Measurements from ENCODE around the gene SH2D3C.

The SH2D3C gene

DNA sequence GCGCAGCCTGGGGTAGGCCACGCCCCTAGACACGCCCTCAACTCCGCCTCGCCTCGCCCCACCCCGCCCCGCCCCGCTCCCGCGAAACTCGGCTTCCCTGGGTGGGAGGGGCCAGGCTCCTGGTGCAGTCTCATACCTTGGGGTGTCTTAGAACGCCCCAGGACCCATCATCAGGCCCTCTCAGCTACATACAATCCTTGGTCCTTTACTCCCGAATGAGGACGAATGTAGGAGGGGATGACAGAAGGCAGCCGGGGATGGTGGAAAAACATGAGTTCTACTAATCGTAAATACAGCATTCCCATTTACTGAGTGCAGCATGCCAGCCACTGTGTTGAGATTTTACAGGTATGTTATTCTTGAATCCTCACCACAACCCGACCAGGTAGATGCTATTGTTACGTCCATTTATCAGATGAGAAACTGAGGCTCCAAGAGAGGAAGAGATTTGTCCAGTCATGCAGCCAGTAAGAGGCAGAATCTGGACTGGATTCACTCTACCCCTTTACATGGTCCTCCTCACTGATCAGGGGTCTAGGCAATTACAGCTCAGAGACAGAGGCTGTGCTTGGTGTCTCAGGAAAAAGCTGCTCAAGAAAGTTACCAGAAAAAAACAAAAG is 6.8 kb downstream of the SH2D3C start:
- H3K27me3 Mint-ChIP-seq = no peaks in the 10 kb centered on the region
- no peaks in the 10 kb centered on the region for H3K9me3 Mint-ChIP-seq
- H3K27ac Mint-ChIP-seq = peak overlapping the region; percentile 97
- peak overlapping the region; percentile 86 for H3K4me3 Mint-ChIP-seq
- DNase-seq (ENCODE audit: low spot score in 2 of 2) (no peak), ATAC-seq (ENCODE audit: low read depth) (no peak)
- peaks cover 10% of the 10 kb centered on the region for H3K36me3 Mint-ChIP-seq
- peaks cover 42% of the 10 kb centered on the region for H3K4me1 Mint-ChIP-seq

DNA sequence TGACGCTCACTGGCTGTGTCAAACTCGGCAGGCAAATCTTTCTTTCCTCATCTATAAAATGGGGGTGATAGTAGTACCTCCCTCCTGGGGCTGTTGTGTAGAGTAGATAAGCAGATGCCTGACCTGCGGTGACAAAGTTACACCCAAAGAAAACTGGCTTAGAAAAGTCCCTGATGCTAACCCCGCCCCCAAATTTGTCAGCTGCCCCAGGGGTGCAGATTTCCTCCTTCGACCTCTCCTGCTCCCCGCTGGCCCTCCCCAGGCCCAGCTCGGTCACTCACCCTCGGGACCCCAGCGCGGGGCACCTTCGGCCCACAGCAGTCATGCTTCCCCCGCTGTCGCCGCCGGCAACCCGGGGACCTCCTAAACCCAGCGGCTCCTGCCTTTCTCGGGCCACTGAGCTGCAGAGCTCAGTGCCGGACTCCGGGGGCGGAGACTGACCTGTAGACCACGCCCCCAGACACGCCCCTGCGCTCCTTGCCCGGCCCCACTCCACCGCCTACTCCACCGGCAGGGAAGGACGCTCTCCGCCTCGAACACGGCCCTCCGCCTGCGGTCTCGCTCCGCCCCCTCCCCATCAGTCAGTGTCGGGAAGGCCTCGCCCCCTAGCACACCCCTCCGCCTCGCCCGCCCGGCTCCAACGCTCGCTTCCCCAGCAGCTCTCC is 7.4 kb downstream of the SH2D3C start:
- Mint-ChIP-seq H3K4me3 (peak overlapping the region; percentile 86), H3K36me3 (peaks cover 15% of the 10 kb centered on the region), H3K9me3 (no peaks in the 10 kb centered on the region), H3K4me1 (peaks cover 44% of the 10 kb centered on the region), H3K27ac (peak overlapping the region; percentile 97), H3K27me3 (no peaks in the 10 kb centered on the region)
- peak; percentile 93 to 98 for DNase-seq (ENCODE audit: low spot score in 2 of 2)
- ATAC-seq (ENCODE audit: low read depth) = peak; percentile 77

DNA sequence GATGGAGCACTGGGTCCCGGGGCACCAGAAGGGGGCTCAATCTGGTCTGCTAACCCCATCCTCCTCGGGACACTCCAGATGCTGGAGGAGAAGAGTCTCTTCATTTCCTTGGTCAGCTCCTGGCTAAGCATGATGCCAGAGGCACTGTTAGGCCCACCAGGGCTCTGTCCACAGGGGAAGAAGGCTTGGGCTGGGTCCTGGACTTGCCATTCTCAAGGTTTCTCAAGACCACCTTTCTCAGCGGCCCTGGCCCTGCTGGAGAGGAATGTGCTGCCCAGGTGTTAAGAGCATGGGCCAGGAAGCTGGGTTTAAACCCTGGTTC is 7.9 kb downstream of the SH2D3C start:
- Mint-ChIP-seq H3K4me1 (peaks cover 47% of the 10 kb centered on the region), H3K27ac (peak overlapping the region; percentile 97), H3K27me3 (no peaks in the 10 kb centered on the region), H3K9me3 (no peaks in the 10 kb centered on the region), H3K36me3 (peaks cover 16% of the 10 kb centered on the region), H3K4me3 (peak overlapping the region; percentile 86)
- ATAC-seq (ENCODE audit: low read depth) (no peak), DNase-seq (ENCODE audit: low spot score in 2 of 2) (no peak)

DNA sequence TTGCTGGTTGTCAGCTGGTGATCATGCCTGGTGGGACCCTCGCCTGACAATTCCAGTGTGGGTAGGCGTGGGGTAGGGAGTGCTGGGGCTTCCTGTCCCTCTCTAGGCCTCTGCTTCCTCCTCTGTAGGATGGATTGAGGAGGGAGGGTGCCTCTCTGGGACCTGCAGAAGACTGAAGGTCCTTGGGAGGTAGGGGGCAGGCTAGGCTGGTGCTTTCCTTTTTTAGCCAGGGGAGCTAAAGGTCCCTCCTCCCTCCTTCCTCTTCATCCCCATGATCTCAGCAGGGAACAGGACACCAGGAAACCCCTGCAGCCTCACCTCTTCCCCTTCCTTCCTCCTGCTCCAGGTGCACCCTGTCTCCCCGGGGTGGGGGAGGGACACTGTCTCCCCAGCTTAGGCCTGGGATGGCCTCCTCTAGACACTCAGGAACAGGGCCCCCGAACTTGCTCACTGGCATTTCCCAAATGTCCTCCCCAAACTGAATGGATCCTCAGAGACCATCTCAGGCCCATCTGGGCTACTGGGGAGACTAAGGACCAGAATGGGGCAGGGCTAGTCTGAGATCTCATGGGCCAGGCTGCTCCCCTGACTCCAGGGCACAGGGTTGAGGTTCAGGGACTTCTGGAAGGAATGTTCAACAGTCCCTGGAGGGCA is 8.4 kb downstream of the SH2D3C start:
- peaks cover 20% of the 10 kb centered on the region for H3K36me3 Mint-ChIP-seq
- H3K4me1 Mint-ChIP-seq = peaks cover 51% of the 10 kb centered on the region

DNA sequence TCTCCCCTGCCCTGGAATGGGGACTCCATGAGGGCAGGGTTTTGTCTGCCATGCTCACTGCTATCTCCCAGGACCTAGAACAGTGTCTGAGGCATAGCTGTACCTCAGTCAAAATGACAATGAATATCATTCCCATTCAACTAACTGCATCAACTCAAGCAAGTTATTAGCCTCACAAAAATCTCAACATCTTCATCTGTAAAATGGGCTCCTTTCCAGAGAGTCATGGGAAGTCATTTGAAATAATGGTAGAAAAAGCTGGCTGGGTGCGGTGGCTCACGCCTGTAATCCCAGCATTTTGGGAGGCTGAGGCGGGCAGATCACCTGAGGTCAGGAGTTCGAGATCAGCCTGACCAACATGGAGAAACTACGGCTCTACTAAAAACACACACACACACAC is 9.4 kb downstream of the SH2D3C start:
- Mint-ChIP-seq H3K27me3 (no peaks in the 10 kb centered on the region), H3K4me1 (peaks cover 55% of the 10 kb centered on the region), H3K9me3 (no peaks in the 10 kb centered on the region), H3K4me3 (no peak overlapping the region), H3K36me3 (peaks cover 23% of the 10 kb centered on the region), H3K27ac (peak overlapping the region; percentile 97)
- ATAC-seq (ENCODE audit: low read depth) (no peak), DNase-seq (ENCODE audit: low spot score in 2 of 2) (no peak)

More for the DNA sequence above, 8.4 kb downstream of the SH2D3C start:
- Mint-ChIP-seq H3K27ac (peak overlapping the region; percentile 97), H3K4me3 (peak overlapping the region; percentile 86), H3K27me3 (no peaks in the 10 kb centered on the region), H3K9me3 (no peaks in the 10 kb centered on the region)
- ATAC-seq (ENCODE audit: low read depth) (no peak), DNase-seq (ENCODE audit: low spot score in 2 of 2) (no peak)

DNA sequence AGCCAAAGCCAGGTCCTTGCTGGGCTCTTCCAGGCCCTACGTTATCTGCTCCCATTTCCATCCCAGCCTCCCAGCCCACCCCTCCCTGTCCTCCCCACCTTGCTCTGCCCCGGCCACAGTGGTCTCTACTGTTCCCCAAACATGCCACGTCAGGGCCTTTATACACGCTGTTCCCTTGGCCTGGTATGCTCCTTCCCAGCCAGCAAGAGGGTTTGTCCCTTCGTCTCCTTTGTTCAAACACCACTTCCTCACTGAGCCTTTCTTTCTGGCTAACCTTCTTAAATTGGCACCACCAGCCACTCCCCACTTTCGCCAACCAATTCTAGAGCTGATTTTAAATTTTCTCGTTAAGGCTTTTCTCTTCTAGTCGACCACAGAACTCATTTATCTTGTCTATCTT is 9.8 kb downstream of the SH2D3C start:
- DNase-seq (ENCODE audit: low spot score in 2 of 2) (no peak), ATAC-seq (ENCODE audit: low read depth) (no peak)
- Mint-ChIP-seq H3K27ac (peak overlapping the region; percentile 97), H3K27me3 (no peaks in the 10 kb centered on the region), H3K4me3 (no peak overlapping the region), H3K36me3 (peaks cover 20% of the 10 kb centered on the region), H3K4me1 (peaks cover 52% of the 10 kb centered on the region), H3K9me3 (no peaks in the 10 kb centered on the region)

DNA sequence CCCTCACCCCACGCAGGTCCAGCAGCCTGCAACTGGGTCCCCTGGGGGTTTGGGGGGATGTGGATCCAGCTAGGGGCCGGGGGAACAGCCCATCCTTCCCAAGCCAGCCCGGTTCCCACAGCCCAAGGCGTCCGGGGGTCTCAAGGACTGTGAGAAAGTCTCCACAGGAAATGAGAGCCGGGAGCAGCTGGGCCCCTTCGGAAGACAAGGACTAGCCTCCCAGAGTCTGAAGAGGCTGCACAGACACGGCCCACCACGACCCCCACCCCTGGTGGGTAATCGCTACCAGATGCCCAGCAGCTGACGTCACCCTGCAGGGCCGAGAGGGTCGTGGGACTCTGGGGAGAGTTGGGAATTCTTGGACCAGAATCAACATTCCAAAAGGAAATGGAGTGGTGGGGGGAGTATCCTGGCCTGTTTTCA is 10.5 kb downstream of the SH2D3C start:
- DNase-seq (ENCODE audit: low spot score in 2 of 2) = no peak
- Mint-ChIP-seq H3K4me1 (peaks cover 53% of the 10 kb centered on the region), H3K36me3 (peaks cover 22% of the 10 kb centered on the region), H3K4me3 (no peak overlapping the region), H3K27me3 (no peaks in the 10 kb centered on the region), H3K27ac (peak overlapping the region; percentile 84), H3K9me3 (no peaks in the 10 kb centered on the region)
- ATAC-seq (ENCODE audit: low read depth) = no peak

DNA sequence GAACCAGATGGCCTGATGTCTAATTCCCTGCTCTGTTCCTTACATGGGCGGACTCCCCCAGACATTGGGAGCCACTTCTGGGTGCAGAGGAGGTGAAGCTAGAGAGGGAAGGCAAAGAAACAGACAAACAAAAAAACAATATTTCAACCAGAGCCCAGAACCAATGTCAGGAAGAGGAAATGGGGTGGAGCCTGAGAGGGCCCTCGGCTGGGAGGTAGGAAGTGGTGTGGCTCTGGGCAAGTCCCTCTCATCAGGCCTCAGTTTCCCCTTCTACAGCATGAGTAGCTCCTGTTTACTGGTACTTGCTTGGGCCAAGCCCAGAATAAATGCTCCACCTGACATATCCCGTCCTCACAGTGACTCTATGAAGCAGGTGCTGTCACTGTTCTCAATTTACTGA is 11.1 kb downstream of the SH2D3C start:
- peak overlapping the region; percentile 84 for H3K27ac Mint-ChIP-seq
- ATAC-seq (ENCODE audit: low read depth) (no peak), DNase-seq (ENCODE audit: low spot score in 2 of 2) (no peak)
- H3K36me3 Mint-ChIP-seq = peaks cover 27% of the 10 kb centered on the region
- no peaks in the 10 kb centered on the region for H3K27me3 Mint-ChIP-seq
- no peaks in the 10 kb centered on the region for H3K9me3 Mint-ChIP-seq
- peak overlapping the region; percentile 63 for H3K4me3 Mint-ChIP-seq
- peaks cover 58% of the 10 kb centered on the region for H3K4me1 Mint-ChIP-seq

DNA sequence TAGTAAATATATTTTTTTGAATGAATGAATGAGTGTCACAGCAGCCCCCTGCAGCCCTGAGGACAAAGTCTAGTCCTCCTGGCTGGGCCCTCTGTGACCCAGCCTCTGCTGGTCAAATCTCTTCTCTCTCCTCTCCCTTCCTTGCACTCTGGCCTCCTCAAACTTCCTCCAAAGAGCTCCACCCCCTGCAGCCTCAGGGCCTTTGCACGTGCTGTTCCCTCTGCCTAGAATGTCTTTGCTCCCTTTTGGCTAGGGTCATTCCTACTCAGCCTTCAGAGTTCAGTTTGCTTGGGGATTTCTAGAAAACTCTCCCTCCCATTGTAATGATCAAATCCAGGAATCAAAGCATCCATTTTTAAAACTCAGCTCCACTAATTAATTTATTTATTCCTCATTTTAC is 13.0 kb downstream of the SH2D3C start:
- Mint-ChIP-seq H3K27ac (no peak overlapping the region), H3K4me1 (peaks cover 48% of the 10 kb centered on the region), H3K36me3 (peaks cover 29% of the 10 kb centered on the region), H3K9me3 (no peaks in the 10 kb centered on the region), H3K4me3 (no peak overlapping the region), H3K27me3 (no peaks in the 10 kb centered on the region)
- no peak for ATAC-seq (ENCODE audit: low read depth)
- no peak for DNase-seq (ENCODE audit: low spot score in 2 of 2)

DNA sequence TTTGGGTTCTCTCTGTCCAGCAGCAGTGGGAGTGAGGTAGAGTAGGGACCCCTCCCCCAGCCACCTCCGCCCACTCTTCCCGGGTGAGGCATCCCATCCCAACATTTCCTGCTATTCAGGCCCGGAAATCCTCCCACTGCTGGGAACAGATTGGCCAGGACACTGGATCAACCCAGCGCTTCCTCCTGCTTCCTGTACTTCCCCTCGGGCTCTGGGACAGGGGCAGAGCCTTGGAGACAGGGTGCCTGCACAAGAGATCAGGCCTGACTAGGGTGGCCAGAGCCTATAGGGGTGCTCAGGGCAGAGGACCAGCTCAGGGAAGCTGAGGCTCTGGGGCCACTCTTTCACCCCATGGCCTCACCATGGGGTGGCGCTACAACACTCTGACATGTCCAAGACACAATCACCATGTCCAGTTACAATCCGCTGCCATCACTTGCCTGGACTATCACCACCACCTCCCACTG is 14.5 kb downstream of the SH2D3C start:
- Mint-ChIP-seq H3K36me3 (peaks cover 29% of the 10 kb centered on the region), H3K27ac (peak overlapping the region; percentile 70), H3K27me3 (no peaks in the 10 kb centered on the region), H3K4me1 (peaks cover 39% of the 10 kb centered on the region), H3K9me3 (no peaks in the 10 kb centered on the region), H3K4me3 (no peak overlapping the region)
- no peak for DNase-seq (ENCODE audit: low spot score in 2 of 2)
- peak; percentile 34 for ATAC-seq (ENCODE audit: low read depth)

DNA sequence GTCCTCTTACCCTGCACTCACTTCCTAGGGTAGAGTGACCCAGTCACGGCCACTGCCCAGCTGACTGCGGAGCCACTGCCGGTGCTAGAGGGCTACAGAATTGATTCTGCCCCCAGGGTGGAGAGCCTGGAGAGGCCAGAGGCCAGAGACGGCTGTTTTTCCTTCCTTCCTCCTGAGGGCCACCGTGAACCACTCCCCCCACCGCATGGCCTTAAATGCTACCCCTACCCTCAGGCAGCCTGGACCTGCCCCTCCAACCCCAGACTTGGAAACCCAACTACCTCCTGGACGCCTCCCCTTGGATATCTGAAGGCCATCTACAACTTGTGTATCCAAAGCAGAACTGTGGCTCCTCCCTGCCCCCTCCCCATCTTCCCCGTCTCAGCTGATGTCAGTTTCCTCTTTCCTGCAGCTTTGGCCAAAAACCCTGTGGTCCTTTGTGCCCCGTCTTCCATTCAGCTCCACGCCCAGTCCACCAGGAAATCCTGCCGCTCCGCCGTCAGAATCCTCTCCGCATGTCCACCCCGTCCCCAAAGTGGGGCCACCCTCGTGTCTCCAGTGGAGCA is 16.3 kb downstream of the SH2D3C start:
- no peak overlapping the region for H3K4me3 Mint-ChIP-seq
- H3K27ac Mint-ChIP-seq = no peak overlapping the region
- H3K27me3 Mint-ChIP-seq = no peaks in the 10 kb centered on the region
- peaks cover 30% of the 10 kb centered on the region for H3K36me3 Mint-ChIP-seq
- H3K4me1 Mint-ChIP-seq = peaks cover 37% of the 10 kb centered on the region
- no peak for DNase-seq (ENCODE audit: low spot score in 2 of 2)
- no peak for ATAC-seq (ENCODE audit: low read depth)
- no peaks in the 10 kb centered on the region for H3K9me3 Mint-ChIP-seq

DNA sequence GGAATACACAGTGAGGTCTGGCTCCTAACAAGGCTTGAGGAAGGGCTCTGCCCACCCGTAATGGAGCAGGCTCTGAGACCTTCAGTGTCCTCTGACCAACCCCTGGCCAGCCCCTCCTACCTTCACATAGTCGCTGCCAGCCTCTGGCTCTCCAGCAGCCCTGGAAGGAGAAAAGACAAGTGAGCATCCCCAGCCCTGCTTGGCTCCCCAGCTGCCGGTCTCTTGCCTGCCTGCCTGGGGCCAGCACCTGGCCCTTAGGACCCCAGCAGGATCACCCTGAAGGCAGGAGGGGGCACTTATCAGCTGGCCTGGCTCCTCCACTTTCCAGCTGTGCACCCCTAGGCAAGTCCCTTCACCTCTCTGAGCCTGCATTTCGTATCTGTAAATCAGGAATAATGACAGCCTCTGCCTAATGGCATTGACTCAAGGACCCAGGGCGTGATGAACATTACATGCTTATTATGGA is 16.9 kb downstream of the SH2D3C start:
- DNase-seq (ENCODE audit: low spot score in 2 of 2) (no peak), ATAC-seq (ENCODE audit: low read depth) (no peak)
- Mint-ChIP-seq H3K36me3 (peaks cover 30% of the 10 kb centered on the region), H3K9me3 (no peaks in the 10 kb centered on the region), H3K4me3 (no peak overlapping the region), H3K4me1 (peaks cover 35% of the 10 kb centered on the region), H3K27me3 (no peaks in the 10 kb centered on the region), H3K27ac (no peak overlapping the region)

DNA sequence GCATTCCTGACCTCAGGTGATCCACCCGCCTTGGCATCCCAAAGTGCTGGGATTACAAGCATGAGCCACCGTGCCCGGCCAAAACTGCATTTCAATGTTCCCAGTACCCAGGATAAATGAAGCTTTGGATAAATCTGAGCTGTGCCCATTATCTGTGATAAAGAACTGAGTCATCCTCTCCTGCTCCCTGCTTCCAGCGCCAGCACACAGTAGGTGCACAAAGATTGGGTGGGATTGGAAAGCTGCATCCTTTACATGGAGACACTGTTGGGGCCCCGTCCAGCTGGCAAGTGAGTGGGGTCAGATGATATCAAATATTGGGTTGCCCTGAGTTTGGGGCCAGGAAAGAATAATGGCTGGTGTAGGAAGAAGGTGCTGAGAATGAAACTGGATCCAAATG is 17.4 kb downstream of the SH2D3C start:
- Mint-ChIP-seq H3K4me1 (peaks cover 31% of the 10 kb centered on the region), H3K4me3 (no peak overlapping the region), H3K27ac (no peak overlapping the region), H3K27me3 (no peaks in the 10 kb centered on the region), H3K36me3 (peaks cover 26% of the 10 kb centered on the region), H3K9me3 (no peaks in the 10 kb centered on the region)
- no peak for ATAC-seq (ENCODE audit: low read depth)
- no peak for DNase-seq (ENCODE audit: low spot score in 2 of 2)

DNA sequence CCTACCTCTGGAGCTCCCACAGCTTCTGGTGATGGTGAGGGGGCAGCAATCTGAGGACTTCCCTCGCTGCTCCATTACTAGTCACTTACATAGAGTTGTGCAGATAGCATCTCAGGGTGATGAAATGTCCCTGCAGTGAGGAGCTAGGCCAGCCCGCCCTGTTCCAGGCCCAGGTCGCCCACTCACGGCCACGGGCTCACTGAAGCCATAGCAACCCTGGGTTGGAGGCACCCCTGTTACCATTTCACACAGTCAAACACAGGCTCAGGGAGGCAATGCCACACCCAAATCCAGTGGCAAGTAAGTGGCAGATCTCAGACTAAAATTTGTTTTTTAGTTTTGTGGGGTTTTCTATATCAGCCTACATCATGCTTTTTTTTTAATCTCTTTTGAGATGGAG is 19.6 kb downstream of the SH2D3C start:
- peaks cover 16% of the 10 kb centered on the region for H3K4me1 Mint-ChIP-seq
- no peak overlapping the region for H3K4me3 Mint-ChIP-seq
- H3K27ac Mint-ChIP-seq = peak overlapping the region; percentile 86
- peaks cover 16% of the 10 kb centered on the region for H3K36me3 Mint-ChIP-seq
- H3K27me3 Mint-ChIP-seq = no peaks in the 10 kb centered on the region
- DNase-seq (ENCODE audit: low spot score in 2 of 2) (no peak), ATAC-seq (ENCODE audit: low read depth) (no peak)
- no peaks in the 10 kb centered on the region for H3K9me3 Mint-ChIP-seq

Data from memory B cell (primary cell).